ENCODE results near the gene TMEM259.

TMEM259 gene

DNA sequence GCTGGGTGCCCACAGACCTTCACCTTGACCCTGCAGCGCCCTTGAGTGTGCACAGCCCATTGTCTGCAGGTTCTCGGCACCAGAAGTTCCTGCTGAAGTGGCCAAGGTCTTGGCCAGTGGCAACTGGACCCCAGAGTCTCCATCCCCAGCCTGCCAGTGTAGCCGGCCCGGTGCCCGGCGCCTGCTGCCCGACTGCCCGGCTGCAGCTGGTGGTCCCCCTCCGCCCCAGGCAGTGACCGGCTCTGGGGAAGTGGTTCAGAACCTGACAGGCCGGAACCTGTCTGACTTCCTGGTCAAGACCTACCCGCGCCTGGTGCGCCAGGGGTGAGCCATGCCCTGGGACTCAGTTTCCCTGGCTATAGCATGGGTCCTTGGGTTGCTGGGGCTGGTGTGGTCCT is 34.1 kb upstream of the TMEM259 start:
- DNase-seq = no peak

DNA sequence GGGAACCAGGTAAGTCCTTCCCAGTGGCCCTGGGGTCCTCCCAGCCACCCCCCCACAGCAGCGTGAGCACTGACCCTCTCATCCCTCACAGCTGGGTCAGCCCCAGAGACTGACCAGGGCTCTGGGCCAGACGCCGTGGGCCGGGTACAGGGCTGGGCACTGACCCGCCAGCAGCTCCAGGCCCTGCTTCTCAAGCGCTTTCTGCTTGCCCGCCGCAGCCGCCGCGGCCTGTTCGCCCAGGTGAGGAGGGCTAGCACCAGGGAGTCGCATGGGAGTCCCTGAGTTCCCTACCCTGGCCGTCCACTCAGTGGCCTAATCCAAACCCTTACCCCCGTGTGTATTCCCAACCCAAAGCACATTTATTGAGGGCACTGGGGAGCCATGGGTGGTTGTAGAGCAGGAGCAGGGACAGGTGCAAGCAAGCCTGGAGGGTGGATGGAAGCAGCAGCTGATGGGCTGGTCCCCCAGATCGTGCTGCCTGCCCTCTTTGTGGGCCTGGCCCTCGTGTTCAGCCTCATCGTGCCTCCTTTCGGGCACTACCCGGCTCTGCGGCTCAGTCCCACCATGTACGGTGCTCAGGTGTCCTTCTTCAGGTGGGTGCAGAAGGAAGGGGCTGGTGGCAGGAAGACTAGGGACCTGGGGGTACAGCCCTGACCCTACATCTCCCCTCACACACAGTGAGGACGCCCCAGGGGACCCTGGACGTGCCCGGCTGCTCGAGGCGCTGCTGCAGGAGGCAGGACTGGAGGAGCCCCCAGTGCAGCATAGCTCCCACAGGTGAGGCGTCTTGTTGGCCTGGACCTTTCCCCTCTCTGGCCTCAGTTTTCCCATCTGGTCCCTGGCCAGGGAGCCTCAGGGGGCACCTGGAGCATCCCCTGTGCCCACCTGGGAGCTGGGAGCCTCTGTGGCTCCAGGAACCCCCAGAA is 33.4 kb upstream of the TMEM259 start:
- DNase-seq = no peak

DNA sequence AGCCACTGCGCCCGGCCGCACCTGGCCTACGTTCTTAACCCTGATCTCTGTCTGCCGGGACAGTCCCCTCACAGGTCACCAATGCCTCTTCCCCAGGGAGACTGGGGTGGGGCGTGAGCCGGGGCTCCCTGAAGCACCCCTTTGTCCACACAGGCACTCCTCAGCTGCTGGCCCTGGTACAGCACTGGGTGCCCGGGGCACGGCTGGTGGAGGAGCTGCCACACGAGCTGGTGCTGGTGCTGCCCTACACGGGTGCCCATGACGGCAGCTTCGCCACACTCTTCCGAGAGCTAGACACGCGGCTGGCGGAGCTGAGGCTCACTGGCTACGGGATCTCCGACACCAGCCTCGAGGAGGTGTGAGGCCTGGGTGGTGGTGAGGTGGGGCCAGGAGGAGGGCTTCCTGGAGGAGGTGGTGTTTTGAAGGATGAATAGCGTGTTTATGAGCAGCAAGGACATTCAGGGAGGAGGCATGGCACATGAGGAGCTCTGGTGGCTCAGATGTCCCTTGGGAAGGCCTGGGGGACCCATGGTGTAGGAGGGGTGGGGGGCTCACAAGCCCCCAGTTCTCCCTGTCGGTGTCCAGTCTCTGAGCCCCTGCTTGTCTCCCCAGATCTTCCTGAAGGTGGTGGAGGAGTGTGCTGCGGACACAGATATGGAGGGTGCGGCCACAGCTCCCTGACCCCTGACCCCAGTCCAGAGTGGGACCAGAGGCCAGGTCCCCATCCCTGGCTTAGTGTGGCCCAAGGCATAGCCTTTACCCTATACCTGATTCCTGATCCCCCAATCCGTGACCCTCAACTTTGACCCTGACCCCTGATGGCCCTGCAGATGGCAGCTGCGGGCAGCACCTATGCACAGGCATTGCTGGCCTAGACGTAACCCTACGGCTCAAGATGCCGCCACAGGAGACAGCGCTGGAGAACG is 32.5 kb upstream of the TMEM259 start:
- no peak for DNase-seq

GRCh38 chr19:1052349-1052975 is 31.5 kb upstream of the TMEM259 start:
- no peak for DNase-seq

DNA sequence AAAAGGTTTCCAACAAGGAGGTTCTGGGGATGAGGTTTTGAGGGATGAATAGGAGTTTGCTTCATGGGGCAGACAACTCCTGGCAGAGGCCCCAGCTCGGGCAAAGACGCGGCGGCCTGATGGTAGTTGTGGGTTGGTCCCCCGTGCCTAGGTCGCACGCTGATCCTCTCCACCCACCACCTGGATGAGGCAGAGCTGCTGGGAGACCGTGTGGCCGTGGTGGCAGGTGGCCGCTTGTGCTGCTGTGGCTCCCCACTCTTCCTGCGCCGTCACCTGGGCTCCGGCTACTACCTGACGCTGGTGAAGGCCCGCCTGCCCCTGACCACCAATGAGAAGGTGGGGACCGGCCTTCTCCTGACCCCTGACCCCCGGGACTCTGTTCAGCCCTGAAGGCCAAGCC is 30.9 kb upstream of the TMEM259 start:
- DNase-seq = no peak

DNA sequence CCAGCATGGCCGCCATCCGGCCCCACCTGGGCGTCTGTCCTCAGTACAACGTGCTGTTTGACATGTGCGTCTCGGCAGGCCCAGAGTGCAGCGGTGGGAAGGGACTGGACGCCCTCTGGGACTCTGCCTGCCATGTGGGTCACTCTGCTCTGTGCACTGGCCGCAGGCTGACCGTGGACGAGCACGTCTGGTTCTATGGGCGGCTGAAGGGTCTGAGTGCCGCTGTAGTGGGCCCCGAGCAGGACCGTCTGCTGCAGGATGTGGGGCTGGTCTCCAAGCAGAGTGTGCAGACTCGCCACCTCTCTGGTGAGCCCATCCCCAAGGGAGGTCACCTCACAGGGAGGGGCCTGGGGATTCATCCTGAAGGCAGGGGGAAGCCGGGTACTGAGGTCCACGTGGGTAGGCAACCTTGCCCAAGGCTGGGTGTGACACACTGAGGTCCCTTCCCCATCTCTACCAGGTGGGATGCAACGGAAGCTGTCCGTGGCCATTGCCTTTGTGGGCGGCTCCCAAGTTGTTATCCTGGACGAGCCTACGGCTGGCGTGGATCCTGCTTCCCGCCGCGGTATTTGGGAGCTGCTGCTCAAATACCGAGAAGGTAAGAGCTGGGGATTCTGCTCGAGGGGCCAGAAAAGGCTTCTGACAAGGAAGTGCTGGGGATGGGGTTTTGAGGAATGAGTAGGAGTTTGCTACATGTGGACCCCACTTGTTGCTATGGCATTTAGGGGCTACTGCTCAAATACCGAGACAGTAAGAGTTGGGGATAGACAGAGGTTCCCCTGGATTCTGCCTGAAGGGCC is 30.3 kb upstream of the TMEM259 start:
- DNase-seq = no peak

- no peak for DNase-seq
Observed at GRCh38 chr19:1049800-1050199, 28.9 kb upstream of the TMEM259 start.

DNA sequence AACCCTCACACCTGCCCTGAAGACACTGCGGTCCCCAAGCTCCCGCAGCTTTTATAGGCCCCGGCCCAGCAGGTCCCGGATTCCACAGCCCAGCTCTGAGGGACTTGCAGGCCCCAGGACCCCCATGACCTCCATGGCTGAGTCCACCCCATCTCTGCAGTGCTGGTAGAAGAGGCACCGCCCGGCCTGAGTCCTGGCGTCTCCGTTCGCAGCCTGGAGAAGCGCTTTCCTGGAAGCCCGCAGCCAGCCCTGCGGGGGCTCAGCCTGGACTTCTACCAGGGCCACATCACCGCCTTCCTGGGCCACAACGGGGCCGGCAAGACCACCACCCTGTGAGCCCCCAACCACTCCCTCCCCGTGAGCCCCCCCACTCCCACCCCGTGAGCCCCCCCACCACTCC is 28.2 kb upstream of the TMEM259 start:
- DNase-seq = no peak

- DNase-seq = no peak
Observed at GRCh38 chr19:1047696-1048147, 26.8 kb upstream of the TMEM259 start.

GRCh38 chr19:1046836-1047695 is 26.1 kb upstream of the TMEM259 start:
- DNase-seq = no peak

DNA sequence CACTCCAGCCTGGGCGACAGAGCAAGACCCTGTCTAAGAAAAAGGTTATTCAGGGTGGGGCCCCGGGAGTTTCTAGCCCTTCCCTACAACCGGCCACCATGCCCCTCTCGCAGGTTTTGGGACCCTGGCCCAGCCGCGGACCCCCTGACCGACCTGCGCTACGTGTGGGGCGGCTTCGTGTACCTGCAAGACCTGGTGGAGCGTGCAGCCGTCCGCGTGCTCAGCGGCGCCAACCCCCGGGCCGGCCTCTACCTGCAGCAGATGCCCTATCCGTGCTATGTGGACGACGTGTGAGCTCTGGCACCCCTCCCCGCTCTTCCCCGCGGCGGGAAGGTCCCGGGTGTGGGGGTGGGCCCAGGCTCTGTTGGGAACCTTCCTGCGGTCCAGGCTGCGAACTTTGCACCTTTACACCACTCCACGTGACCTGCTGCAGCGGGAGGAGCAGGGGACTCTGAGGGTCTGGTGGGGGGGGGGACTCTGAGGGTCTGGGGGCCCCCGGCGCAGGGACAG is 25.2 kb upstream of the TMEM259 start:
- no peak for DNase-seq

- DNase-seq = peak in 1 of 2 donors; percentile 46
Observed at GRCh38 chr19:1045247-1045603, 24.3 kb upstream of the TMEM259 start.

GRCh38 chr19:1042689-1043511 is 22.0 kb upstream of the TMEM259 start:
- no peak for DNase-seq

- no peak for DNase-seq
Observed at GRCh38 chr19:1041835-1042685, 21.1 kb upstream of the TMEM259 start.

DNA sequence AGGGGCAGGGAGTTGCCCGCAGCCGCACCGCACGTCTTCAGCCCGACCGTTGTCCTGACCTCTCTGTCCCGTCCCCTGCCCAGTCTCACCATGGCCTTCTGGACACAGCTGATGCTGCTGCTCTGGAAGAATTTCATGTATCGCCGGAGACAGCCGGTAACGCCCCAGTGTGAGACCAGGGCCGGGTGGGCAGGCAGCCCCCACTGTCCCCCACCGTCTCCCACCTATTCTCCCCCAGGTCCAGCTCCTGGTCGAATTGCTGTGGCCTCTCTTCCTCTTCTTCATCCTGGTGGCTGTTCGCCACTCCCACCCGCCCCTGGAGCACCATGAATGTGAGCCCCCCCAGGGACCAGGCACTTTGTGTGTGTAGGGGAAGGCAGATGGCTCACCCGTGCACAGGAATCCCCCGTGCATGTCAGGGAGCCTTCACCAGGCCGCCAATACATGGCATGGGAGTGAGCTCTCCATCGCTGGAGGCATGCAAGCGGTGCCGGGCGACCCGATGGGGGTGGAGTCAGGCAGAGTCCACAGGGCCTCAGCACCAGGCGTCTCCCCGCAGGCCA is 20.4 kb upstream of the TMEM259 start:
- DNase-seq = no peak

DNA sequence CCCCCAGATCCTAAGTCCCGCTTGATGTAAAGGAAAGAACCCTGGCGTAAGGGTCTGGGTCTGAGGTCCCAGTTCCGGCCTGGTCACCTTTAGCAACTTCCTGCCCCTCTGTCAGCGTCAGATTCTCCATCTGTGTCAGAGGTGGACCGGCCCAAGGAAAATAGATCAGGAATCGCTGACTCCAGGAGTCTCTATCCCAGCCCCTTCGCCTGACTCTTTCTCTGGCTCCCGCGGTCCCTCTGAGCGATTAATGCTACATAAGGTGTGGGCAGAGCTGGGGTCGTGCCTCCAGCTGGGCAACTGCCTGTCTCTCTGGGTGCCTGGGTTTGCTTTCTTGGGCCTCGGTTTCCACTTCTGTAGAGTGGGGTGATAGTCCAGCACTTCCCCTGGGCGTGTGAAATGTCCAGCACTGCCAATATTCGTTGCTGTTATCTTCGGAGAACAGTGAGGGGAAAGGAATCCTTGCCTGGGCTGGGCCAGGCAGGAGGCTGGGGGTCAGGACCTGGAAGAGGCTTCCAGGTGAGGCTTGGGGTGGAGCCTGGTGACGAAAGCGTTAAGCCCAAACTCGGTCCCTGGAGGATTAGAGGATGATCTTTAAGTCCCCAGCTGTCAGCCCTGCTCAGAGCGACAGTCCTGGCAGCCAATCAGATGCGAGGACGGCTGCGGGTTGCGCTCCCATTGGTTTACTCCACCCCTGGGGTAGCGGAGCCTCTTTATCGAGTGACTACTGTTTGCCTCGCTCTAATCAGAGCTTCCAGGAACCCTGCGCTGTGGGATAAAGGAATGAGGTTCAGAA is 19.8 kb upstream of the TMEM259 start:
- peak; percentile 87 to 90 for DNase-seq

DNA sequence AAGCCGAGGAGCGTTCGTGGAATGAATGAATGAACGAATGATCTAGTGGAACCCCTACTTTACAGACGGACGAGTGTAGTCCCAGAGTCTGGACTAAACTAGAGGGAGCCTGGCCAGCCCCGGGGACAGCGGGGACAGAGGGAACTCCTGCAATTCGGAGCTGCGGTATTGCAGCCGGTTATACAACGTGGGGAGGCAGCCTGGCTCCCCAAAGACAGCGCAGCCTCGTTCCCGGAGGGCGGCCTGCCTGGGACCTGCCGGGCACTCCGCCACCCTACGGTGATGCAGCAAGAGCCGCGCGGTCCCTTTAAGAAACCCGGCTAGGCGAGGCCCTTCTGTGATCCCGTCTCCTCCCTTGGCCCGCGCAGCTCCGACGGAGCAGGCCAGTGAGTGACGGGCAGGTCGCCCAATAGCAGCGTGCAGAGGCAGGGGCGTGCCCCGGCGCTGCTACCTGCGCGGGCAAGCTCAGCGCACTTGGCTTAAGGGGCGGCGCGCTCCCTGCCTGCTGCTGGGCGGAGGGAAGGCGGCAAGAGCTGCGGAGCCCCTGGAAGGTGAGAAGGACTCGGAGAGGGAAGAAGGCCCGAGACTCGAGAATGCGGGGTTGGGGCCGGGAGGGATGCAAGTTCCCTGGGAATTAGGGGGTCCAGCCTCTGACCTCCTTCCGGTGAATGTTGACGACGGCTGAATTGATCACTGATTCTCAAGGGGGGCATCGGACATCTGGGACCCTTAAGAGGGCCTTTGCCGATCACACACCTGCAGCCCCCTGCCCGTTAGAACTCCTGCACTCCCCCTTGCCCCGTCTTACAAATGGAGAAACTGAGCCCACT is 18.9 kb upstream of the TMEM259 start, which contains the start of gene ABCA7:
Gene ABCA7, plus strand, starts transcription at position 462 of the 830 bp plus-strand sequence. CDS start 1,255 bp downstream, outside the sequence.
- peak; percentile 97 to 100 for DNase-seq

Data from activated CD4-positive, alpha-beta T cell treated with anti-CD3 and anti-CD28 coated beads for 4 hours (primary cell).